IMR-90 (cell line): ENCODE results near the gene ZGLP1. TPM values are rescaled to one million over a fixed set of nuclear protein-coding genes. Genes with fewer than 3 reads are reported as not detected.

ENCODE experiments used
- ATAC-seq: fragments of 200-7000 bp; cut with Tn5 transposase; 2 replicates; pipeline ENCODE4 v1.9.1; 2020; ENCODE audit warnings: low read depth, mild to moderate bottlenecking, moderate library complexity
- BruUV-seq: library from RNA; stranded (reverse); fragments of 400-500 nt; replicated peaks from 2 replicates; lab custom pipeline; 2021; lab: Mats Ljungman, UMichigan
- CTCF ChIA-PET: fragments of 300-600 bp; formaldehyde crosslinking; extraction: SDS; loops from one replicate; lab custom pipeline; 2021; ENCODE audit warnings: antibody characterized with exemption; lab: Yijun Ruan, JAX
- POLR2A ChIA-PET: fragments of 300-600 bp; sonication (Branson Sonifier 250); formaldehyde crosslinking; loops from one replicate; lab custom pipeline; 2022; ENCODE audit warnings: antibody characterized with exemption; ENCODE audit not compliant: unreplicated experiment; lab: Charles Lee
- DNase-seq: peaks from one replicate; pipeline ENCODE4 v3.0.0; 2013
- H2AFZ ChIP-seq: replicated peaks from 2 replicates; pipeline ENCODE3; 2013; ENCODE audit warnings: low read length, mild to moderate bottlenecking; ENCODE audit not compliant: poor library complexity
- H2AK5ac ChIP-seq: 2 replicates; pipeline ENCODE4 v1.6.1; 2013; ENCODE audit warnings: low read depth, low read length, inconsistent platforms
- H2AK9ac ChIP-seq: replicated peaks from 2 replicates; pipeline ENCODE3; 2013; ENCODE audit warnings: mild to moderate bottlenecking, low read depth, low read length, moderate library complexity; ENCODE audit not compliant: poor library complexity
- H2BK120ac ChIP-seq: 2 replicates; pipeline ENCODE4 v1.6.1; 2013; ENCODE audit warnings: low read depth, low read length, inconsistent platforms
- H2BK15ac ChIP-seq: 3 replicates; pipeline ENCODE4 v1.6.1; 2013; ENCODE audit warnings: low read depth, low read length, inconsistent platforms
- H2BK20ac ChIP-seq: 2 replicates; pipeline ENCODE4 v1.6.1; 2013; ENCODE audit warnings: low read depth, mild to moderate bottlenecking, inconsistent platforms, low read length, moderate library complexity
- H2BK5ac ChIP-seq: 2 replicates; pipeline ENCODE4 v1.6.1; 2013; ENCODE audit warnings: mild to moderate bottlenecking, low read depth, low read length, inconsistent platforms; ENCODE audit not compliant: poor library complexity, severe bottlenecking
- H3K14ac ChIP-seq: replicated peaks from 2 replicates; pipeline ENCODE4 v1.6.1; 2013; ENCODE audit warnings: low read depth, low read length, inconsistent platforms
- H3K18ac ChIP-seq: 2 replicates; pipeline ENCODE4 v1.6.1; 2013; ENCODE audit warnings: low read depth, low read length, control low read depth
- H3K23ac ChIP-seq: 2 replicates; pipeline ENCODE4 v1.6.1; 2013; ENCODE audit warnings: low read depth, low read length, inconsistent platforms
- H3K27ac ChIP-seq: 2 replicates; pipeline ENCODE4 v1.5.1; 2013; ENCODE audit warnings: mild to moderate bottlenecking, control low read depth, low read length; ENCODE audit not compliant: insufficient read depth
- H3K27me3 ChIP-seq: 2 replicates; pipeline ENCODE4 v1.6.1; 2013; ENCODE audit warnings: low read length; ENCODE audit not compliant: control insufficient read depth, insufficient read depth
- H3K36me3 ChIP-seq: 2 replicates; pipeline ENCODE4 v1.6.1; 2013; ENCODE audit warnings: low read length, mixed read lengths; ENCODE audit not compliant: control insufficient read depth, insufficient read depth
- H3K4ac ChIP-seq: 2 replicates; pipeline ENCODE4 v1.6.1; 2013; ENCODE audit warnings: low read depth, low read length, inconsistent platforms
- H3K4me1 ChIP-seq: 2 replicates; pipeline ENCODE4 v1.6.1; 2013; ENCODE audit warnings: low read length, mixed read lengths; ENCODE audit not compliant: control insufficient read depth, insufficient read depth
- H3K4me2 ChIP-seq: 2 replicates; pipeline ENCODE4 v1.6.1; 2013; ENCODE audit warnings: low read depth, mild to moderate bottlenecking, control low read depth, low read length, moderate library complexity
- H3K4me3 ChIP-seq: 2 replicates; pipeline ENCODE4 v1.5.1; 2013; ENCODE audit warnings: low read depth, mild to moderate bottlenecking, control low read depth, low read length, moderate library complexity; ENCODE audit not compliant: insufficient read depth
- H3K56ac ChIP-seq: 2 replicates; pipeline ENCODE4 v1.6.1; 2013; ENCODE audit warnings: low read length, inconsistent platforms; ENCODE audit not compliant: insufficient read depth; ENCODE audit errors: extremely low read depth
- H3K79me1 ChIP-seq, 2 experiments: 2 replicates each; pipeline ENCODE4 v1.6.1; 2013; ENCODE audit warnings: low read length in 2 of 2, inconsistent platforms in 1 of 2, low read depth in 1 of 2
- H3K9ac ChIP-seq: 2 replicates; pipeline ENCODE4 v1.6.1; 2013; ENCODE audit warnings: low read depth, low read length, control low read depth
- H3K9me1 ChIP-seq: 2 replicates; pipeline ENCODE4 v1.6.1; 2013; ENCODE audit warnings: low read length, inconsistent platforms; ENCODE audit not compliant: insufficient read depth
- H3K9me3 ChIP-seq: 2 replicates; pipeline ENCODE4 v1.6.1; 2013; ENCODE audit warnings: low read length; ENCODE audit not compliant: control insufficient read depth, insufficient read depth
- H4K20me1 ChIP-seq: 2 replicates; pipeline ENCODE4 v1.6.1; 2013; ENCODE audit warnings: low read length, inconsistent platforms; ENCODE audit not compliant: insufficient read depth
- H4K5ac ChIP-seq: 2 replicates; pipeline ENCODE4 v1.6.1; 2013; ENCODE audit warnings: mild to moderate bottlenecking, low read depth, low read length, control low read depth
- H4K8ac ChIP-seq, 2 experiments: 2 replicates each; pipeline ENCODE4 v1.6.1; 2013; ENCODE audit warnings: low read depth in 2 of 2, low read length in 2 of 2, control low read depth in 1 of 2, inconsistent platforms in 1 of 2
- H4K91ac ChIP-seq: 2 replicates; pipeline ENCODE4 v1.6.1; 2013; ENCODE audit warnings: low read depth, low read length, inconsistent platforms; ENCODE audit not compliant: insufficient read depth
- BHLHE40 ChIP-seq: fragments of 150-350 bp; IDR thresholded peaks from 2 replicates; pipeline ENCODE4 v1.6.1; 2016; ENCODE audit warnings: mild to moderate bottlenecking, low read depth, low read length
- CEBPB ChIP-seq: IDR thresholded peaks from 2 replicates; pipeline ENCODE4 v1.6.1; 2012; ENCODE audit warnings: low read depth, low read length, improper control_type of control experiment
- CHD1 ChIP-seq: IDR thresholded peaks from 2 replicates; pipeline ENCODE4 v1.6.1; 2012; ENCODE audit warnings: low read depth, low read length, improper control_type of control experiment
- CTCF ChIP-seq: conservative IDR thresholded peaks from 2 replicates; pipeline ENCODE4 v1.5.1; 2012; ENCODE audit warnings: mild to moderate bottlenecking, low read depth, low read length, improper control_type of control experiment
- ELK1 ChIP-seq: fragments of 150-350 bp; IDR thresholded peaks from 2 replicates; pipeline ENCODE4 v1.6.1; 2016; ENCODE audit warnings: low read depth, mild to moderate bottlenecking, low read length, moderate library complexity, borderline replicate concordance
- FOS ChIP-seq: fragments of 150-350 bp; IDR thresholded peaks from 2 replicates; pipeline ENCODE4 v1.6.1; 2016; ENCODE audit warnings: low read depth, low read length
- MAFK ChIP-seq: IDR thresholded peaks from 2 replicates; pipeline ENCODE4 v1.6.1; 2012; ENCODE audit warnings: low read depth, low read length, improper control_type of control experiment
- MAZ ChIP-seq: IDR thresholded peaks from 2 replicates; pipeline ENCODE4 v1.6.1; 2012; ENCODE audit warnings: low read depth, mild to moderate bottlenecking, low read length, improper control_type of control experiment, moderate library complexity, borderline replicate concordance
- MXI1 ChIP-seq: IDR thresholded peaks from 2 replicates; pipeline ENCODE4 v1.6.1; 2012; ENCODE audit warnings: low read depth, mild to moderate bottlenecking, low read length, moderate library complexity, borderline replicate concordance
- NFE2L2 ChIP-seq: fragments of 150-350 bp; IDR thresholded peaks from 2 replicates; pipeline ENCODE4 v1.6.1; 2016; ENCODE audit warnings: low read depth, mild to moderate bottlenecking, low read length
- POLR2A ChIP-seq: IDR thresholded peaks from 2 replicates; pipeline ENCODE4 v1.6.1; 2012; ENCODE audit warnings: mild to moderate bottlenecking, low read depth, low read length
- RAD21 ChIP-seq: IDR thresholded peaks from 2 replicates; pipeline ENCODE4 v1.6.1; 2012; ENCODE audit warnings: low read length, improper control_type of control experiment
- RCOR1 ChIP-seq: IDR thresholded peaks from 2 replicates; pipeline ENCODE4 v1.6.1; 2012; ENCODE audit warnings: mild to moderate bottlenecking, low read length, improper control_type of control experiment; ENCODE audit not compliant: insufficient replicate concordance
- SMC3 ChIP-seq: fragments of 150-350 bp; IDR thresholded peaks from 2 replicates; pipeline ENCODE4 v1.6.1; 2016; ENCODE audit warnings: low read depth, mild to moderate bottlenecking, antibody characterized with exemption, low read length, moderate library complexity
- USF2 ChIP-seq: fragments of 150-350 bp; IDR thresholded peaks from 2 replicates; pipeline ENCODE4 v1.6.1; 2017; ENCODE audit warnings: mild to moderate bottlenecking, antibody characterized with exemption, low read length, low read depth
- WGBS, 2 experiments: methylation state at CpG; one replicate each; pipeline versions ENCODE4 v1.1.5 to v1.1.7; 2013; ENCODE audit warnings: missing lambda C conversion rate in 2 of 2; ENCODE audit not compliant: insufficient read length in 1 of 2; ENCODE audit errors: extremely low coverage in 2 of 2; 5-methylcytosine and 5-hydroxymethylcytosine counted together
- dilution Hi-C: fragments of 300-500 bp; cut with HindIII; formaldehyde crosslinking; loops from one replicate; pipeline ENCODE4 v1.14.3; 2018; ENCODE audit warnings: low sequenced_read_pairs; ENCODE audit not compliant: unreplicated experiment
- in situ Hi-C: fragments of 300-500 bp; cut with MboI; formaldehyde crosslinking; loops from 3 replicates; pipeline ENCODE4 v1.14.3; 2019; ENCODE audit warnings: low sequenced_read_pairs, inconsistent platforms, mixed read lengths
- intact Hi-C: fragments of 100-400 bp; cut with micrococcal nuclease; formaldehyde crosslinking; loops from 2 replicates; pipeline ENCODE4 v1.10.0; 2022
- polyA plus RNA-seq, 3 experiments: library from polyadenylated mRNA; depleted of rRNA; stranded (reverse); fragments of >200 nt; gene quantifications; 2 replicates each; pipeline ENCODE4 v1.2.3, GENCODE V29; 2012; ENCODE audit warnings: low replicate concordance in 1 of 3
- total RNA-seq: library from RNA; depleted of rRNA; stranded (reverse); fragments of >200 nt; gene quantifications from 2 replicates; pipeline ENCODE4 v1.2.3, GENCODE V29; 2012

ZGLP1 gene
- total and polyA plus RNA-seq, 2 of the 4 experiments (the other 2 are of a cell fraction) = 0.54 to 3.1 TPM

- 94% methylated on average over 6 of the region's 13 CpGs; no CpG with 5 or more reads in 1 of the 2 experiments for WGBS, 2 experiments
- H4K8ac ChIP-seq = no peak overlapping the region
- intact Hi-C loops = no loop called here
- no peak overlapping the region for H3K4me3 ChIP-seq
- BruUV-seq = no TSS peak
- H3K14ac ChIP-seq = no peak overlapping the region
- H3K9me1 ChIP-seq = peaks cover 7% of the 10 kb centered on the region; the same call in 1 of the 2 replicates
- ChIA-PET CTCF (no interaction called here), POLR2A (no interaction called here)
- no peaks in the 10 kb centered on the region for H3K9me3 ChIP-seq
- H3K79me1 ChIP-seq = peaks cover 16 to 20% of the 10 kb centered on the region in 2 experiments
- H2BK20ac ChIP-seq = no peak overlapping the region
- dilution Hi-C loops = no loop called here
- no peak overlapping the region for H4K91ac ChIP-seq
- H4K20me1 ChIP-seq = peaks cover 9% of the 10 kb centered on the region; the same call in 1 of the 2 replicates
- no peak overlapping the region for H4K5ac ChIP-seq
- in situ Hi-C loops = no loop called here
- H3K36me3 ChIP-seq = peaks cover 51% of the 10 kb centered on the region
- no peak overlapping the region for H2AK9ac ChIP-seq
- H2BK5ac ChIP-seq = no peak overlapping the region
- no peak overlapping the region for H2AFZ ChIP-seq
- H3K18ac ChIP-seq = no peak overlapping the region
- H3K9ac ChIP-seq = no peak overlapping the region
- DNase-seq = no peak
- no peak overlapping the region for H2BK120ac ChIP-seq
- H2AK5ac ChIP-seq = no peak overlapping the region
- no peak overlapping the region for H3K56ac ChIP-seq
- no peaks in the 10 kb centered on the region for H3K27me3 ChIP-seq
- H2BK15ac ChIP-seq = no peak overlapping the region
- H3K27ac ChIP-seq = no peak overlapping the region
- H3K23ac ChIP-seq = no peak overlapping the region
- no peak overlapping the region for H3K4me2 ChIP-seq
- no peaks in the 10 kb centered on the region for H3K4me1 ChIP-seq
- ATAC-seq = no peak
- H3K4ac ChIP-seq = no peak overlapping the region
- TF ChIP-seq RCOR1 (no peak), CEBPB (no peak), MAFK (no peak), NFE2L2 (no peak), SMC3 (no peak), POLR2A (no peak), RAD21 (no peak), FOS (no peak), CTCF (no peak), USF2 (no peak), CHD1 (no peak), BHLHE40 (no peak), ELK1 (no peak), MAZ (no peak), MXI1 (no peak)
Observed at GRCh38 chr19:10318807-10319682, 9.4 kb upstream of the ZGLP1 start.
